Mesendoderm (in vitro differentiated cells): ENCODE data around the gene EXT2.

Source experiments
- DNase-seq: peaks from one replicate; pipeline ENCODE4 v3.0.0; 2013
- H2AK5ac ChIP-seq: 2 replicates; pipeline ENCODE4 v1.6.1; 2013; ENCODE audit warnings: low read length, inconsistent platforms
- H2BK120ac ChIP-seq: 2 replicates; pipeline ENCODE4 v1.6.1; 2013; ENCODE audit warnings: low read depth, mild to moderate bottlenecking, low read length, moderate library complexity, mixed read lengths
- H2BK15ac ChIP-seq: replicated peaks from 2 replicates; pipeline ENCODE4 v1.6.1; 2013; ENCODE audit warnings: low read depth, mild to moderate bottlenecking, moderate library complexity
- H2BK5ac ChIP-seq: 2 replicates; pipeline ENCODE4 v1.6.1; 2013; ENCODE audit warnings: low read length, inconsistent platforms
- H3K18ac ChIP-seq: 2 replicates; pipeline ENCODE4 v1.6.1; 2013; ENCODE audit warnings: mild to moderate bottlenecking, low read length, mixed read lengths
- H3K23ac ChIP-seq: one replicate; pipeline ENCODE4 v1.6.1; 2013; ENCODE audit warnings: low read length
- H3K27ac ChIP-seq: 2 replicates; pipeline ENCODE4 v1.5.1; 2013; ENCODE audit warnings: low read depth, mild to moderate bottlenecking, inconsistent platforms, low read length, moderate library complexity
- H3K27me3 ChIP-seq: 2 replicates; pipeline ENCODE4 v1.6.1; 2013; ENCODE audit warnings: low read length, control low read depth, mild to moderate bottlenecking, inconsistent platforms; ENCODE audit not compliant: insufficient read depth, poor library complexity
- H3K36me3 ChIP-seq: 2 replicates; pipeline ENCODE4 v1.6.1; 2013; ENCODE audit warnings: low read length, inconsistent platforms; ENCODE audit not compliant: control insufficient read depth, insufficient read depth
- H3K4ac ChIP-seq: one replicate; pipeline ENCODE4 v1.6.1; 2013; ENCODE audit warnings: low read depth, mild to moderate bottlenecking, low read length, moderate library complexity
- H3K4me1 ChIP-seq: 2 replicates; pipeline ENCODE4 v1.6.1; 2013; ENCODE audit warnings: low read depth, low read length, inconsistent platforms; ENCODE audit not compliant: control insufficient read depth
- H3K4me2 ChIP-seq: 2 replicates; pipeline ENCODE4 v1.6.1; 2013; ENCODE audit warnings: low read length
- H3K4me3 ChIP-seq: 2 replicates; pipeline ENCODE4 v1.5.1; 2013; ENCODE audit warnings: mild to moderate bottlenecking, low read length
- H3K56ac ChIP-seq: one replicate; pipeline ENCODE4 v1.6.1; 2013; ENCODE audit warnings: low read length
- H3K79me1 ChIP-seq: 2 replicates; pipeline ENCODE4 v1.6.1; 2013; ENCODE audit warnings: low read length, inconsistent platforms
- H3K79me2 ChIP-seq: 2 replicates; pipeline ENCODE4 v1.6.1; 2013; ENCODE audit warnings: mild to moderate bottlenecking, low read length; ENCODE audit not compliant: control insufficient read depth, insufficient read depth
- H3K9ac ChIP-seq: 2 replicates; pipeline ENCODE4 v1.6.1; 2013; ENCODE audit warnings: low read length, inconsistent platforms
- H4K5ac ChIP-seq: one replicate; pipeline ENCODE4 v1.6.1; 2013; ENCODE audit warnings: low read length
- H4K8ac ChIP-seq: one replicate; pipeline ENCODE4 v1.6.1; 2013; ENCODE audit warnings: low read depth, mild to moderate bottlenecking, control low read depth, low read length, moderate library complexity
- WGBS: extraction: QIAGEN DNeasy Blood & Tissue Kit; methylation state at CpG from one replicate; pipeline ENCODE4 v1.1.7; 2013; ENCODE audit warnings: low lambda C conversion rate, missing lambda C conversion rate; ENCODE audit not compliant: insufficient coverage; ENCODE audit errors: extremely low coverage; 5-methylcytosine and 5-hydroxymethylcytosine counted together

The EXT2 gene

DNA sequence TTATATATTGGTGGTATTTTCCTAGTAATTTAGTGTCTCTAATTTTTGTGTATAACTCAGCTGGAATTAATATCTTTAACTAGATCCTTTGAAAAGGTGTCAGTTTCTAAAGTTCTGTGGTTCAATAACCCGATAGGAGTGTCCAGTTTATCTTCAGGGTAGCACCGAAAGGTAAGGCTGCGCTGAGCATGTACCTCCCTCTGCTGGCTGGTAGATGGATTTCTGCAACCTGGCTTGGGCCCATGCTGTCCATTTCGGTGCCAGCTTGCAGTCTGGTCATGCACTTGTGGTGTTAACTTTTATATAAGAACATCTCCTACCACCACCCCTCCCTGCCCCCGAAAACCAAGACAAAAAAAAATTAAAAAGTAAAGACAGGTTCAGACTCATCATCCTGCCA, 24.7 kb downstream of the EXT2 start:
- Histone ChIP-seq H4K5ac (no peak overlapping the region), H2BK120ac (no peak overlapping the region), H3K18ac (no peak overlapping the region), H2AK5ac (no peak overlapping the region), H3K27ac (no peak overlapping the region), H4K8ac (no peak overlapping the region), H3K4me2 (no peak overlapping the region), H3K56ac (no peak overlapping the region), H3K79me1 (no peaks in the 10 kb centered on the region), H2BK5ac (no peak overlapping the region), H3K4me3 (no peak overlapping the region), H3K4ac (no peak overlapping the region), H3K79me2 (no peaks in the 10 kb centered on the region), H2BK15ac (no peak overlapping the region), H3K4me1 (no peaks in the 10 kb centered on the region), H3K23ac (no peak overlapping the region), H3K27me3 (no peaks in the 10 kb centered on the region), H3K36me3 (no peaks in the 10 kb centered on the region), H3K9ac (no peak overlapping the region)
- whole genome bisulfite sequencing, result no CpG with 5 or more reads among the region's 5 CpGs
- peak; percentile 21 for DNase-seq

DNA sequence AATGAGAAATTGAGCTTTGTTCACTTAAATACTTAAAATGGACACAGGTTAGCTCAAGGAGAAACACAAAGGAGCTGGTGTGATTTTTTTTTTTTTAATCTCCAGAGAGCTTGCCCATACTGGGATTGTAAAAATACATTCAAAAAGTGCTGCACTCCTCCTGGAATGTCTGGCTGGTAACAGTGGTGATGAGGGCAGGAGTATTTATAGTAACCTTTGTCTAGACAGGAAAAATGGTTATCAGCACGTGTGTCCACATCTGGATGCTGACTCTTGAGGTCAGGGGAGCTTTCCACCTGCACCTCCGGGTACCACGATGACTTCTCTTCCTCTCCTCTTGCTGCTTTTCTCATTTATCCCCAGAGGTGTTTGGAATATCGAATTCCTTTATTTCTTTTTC, 30.1 kb downstream of the EXT2 start:
- H3K27ac ChIP-seq, result no peak overlapping the region

DNA sequence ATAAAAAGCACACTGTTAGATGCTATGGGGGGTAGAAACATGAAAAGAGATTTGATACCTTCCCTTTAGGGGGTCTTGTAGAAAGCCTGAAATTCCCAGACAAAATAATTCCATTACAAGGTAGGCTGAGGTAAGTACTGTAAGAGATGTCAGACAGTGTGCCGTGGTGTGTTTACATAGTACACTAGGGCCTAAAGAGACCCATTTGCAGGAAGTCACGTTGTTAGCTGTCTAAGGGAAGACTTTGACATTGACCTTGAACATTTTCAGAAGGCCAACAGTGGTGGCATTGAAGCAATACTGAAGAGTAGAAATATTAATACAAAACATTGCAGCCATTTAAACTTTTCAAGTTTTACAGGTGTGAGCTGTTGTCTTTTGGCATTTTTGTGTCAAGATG, 30.8 kb downstream of the EXT2 start:
- H3K4ac ChIP-seq, result no peak overlapping the region
- no peak overlapping the region for H3K4me3 ChIP-seq
- no peak overlapping the region for H2BK15ac ChIP-seq
- H2BK120ac ChIP-seq, result no peak overlapping the region
- H3K18ac ChIP-seq, result no peak overlapping the region
- H3K56ac ChIP-seq, result no peak overlapping the region
- H3K27ac ChIP-seq, result no peak overlapping the region
- H4K8ac ChIP-seq, result no peak overlapping the region
- no peaks in the 10 kb centered on the region for H3K27me3 ChIP-seq
- WGBS, result no CpG with 5 or more reads among the region's 2 CpGs
- no peak for DNase-seq
- H3K36me3 ChIP-seq, result no peaks in the 10 kb centered on the region
- H3K23ac ChIP-seq, result no peak overlapping the region
- no peak overlapping the region for H2AK5ac ChIP-seq
- no peaks in the 10 kb centered on the region for H3K79me2 ChIP-seq
- H3K4me1 ChIP-seq, result no peaks in the 10 kb centered on the region
- no peak overlapping the region for H4K5ac ChIP-seq
- H2BK5ac ChIP-seq, result no peak overlapping the region
- H3K79me1 ChIP-seq, result no peaks in the 10 kb centered on the region
- no peak overlapping the region for H3K4me2 ChIP-seq
- no peak overlapping the region for H3K9ac ChIP-seq

More for the DNA sequence above, 30.1 kb downstream of the EXT2 start:
- H3K79me1 ChIP-seq, result no peaks in the 10 kb centered on the region
- no peaks in the 10 kb centered on the region for H3K79me2 ChIP-seq
- H3K27me3 ChIP-seq, result no peaks in the 10 kb centered on the region
- H3K36me3 ChIP-seq, result no peaks in the 10 kb centered on the region
- H3K18ac ChIP-seq, result no peak overlapping the region
- no CpG with 5 or more reads among the region's 4 CpGs for WGBS
- no peak overlapping the region for H2BK15ac ChIP-seq
- H3K56ac ChIP-seq, result no peak overlapping the region
- H3K4me2 ChIP-seq, result no peak overlapping the region
- H3K4me1 ChIP-seq, result no peaks in the 10 kb centered on the region
- no peak overlapping the region for H2AK5ac ChIP-seq
- no peak for DNase-seq
- no peak overlapping the region for H4K5ac ChIP-seq
- no peak overlapping the region for H3K4me3 ChIP-seq
- H3K23ac ChIP-seq, result no peak overlapping the region
- no peak overlapping the region for H2BK5ac ChIP-seq
- H3K9ac ChIP-seq, result no peak overlapping the region
- no peak overlapping the region for H3K4ac ChIP-seq
- H4K8ac ChIP-seq, result no peak overlapping the region
- no peak overlapping the region for H2BK120ac ChIP-seq

DNA sequence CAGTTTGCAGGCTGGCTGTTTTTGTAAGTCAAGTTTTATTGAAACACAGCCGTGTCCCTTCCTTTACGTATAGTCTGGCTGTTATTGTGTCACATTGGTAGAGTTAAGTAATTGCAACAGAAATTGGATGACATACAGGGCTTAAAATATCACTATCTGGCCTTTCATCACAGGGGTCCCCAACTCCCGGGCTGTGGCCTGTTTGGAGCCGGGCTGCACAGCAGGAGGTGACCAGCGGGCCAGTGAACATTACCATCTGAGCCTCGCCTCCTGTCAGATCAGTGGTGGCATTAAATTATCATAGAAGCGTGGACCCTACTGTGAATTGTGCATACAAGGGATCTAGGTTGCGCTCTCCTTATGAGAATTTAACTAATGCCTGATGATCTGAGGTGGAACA, 31.7 kb downstream of the EXT2 start:
- H3K23ac ChIP-seq, result no peak overlapping the region
- no peak overlapping the region for H3K4me2 ChIP-seq
- H3K36me3 ChIP-seq, result no peaks in the 10 kb centered on the region
- H3K79me2 ChIP-seq, result no peaks in the 10 kb centered on the region
- H4K8ac ChIP-seq, result no peak overlapping the region
- DNase-seq, result no peak
- no peak overlapping the region for H2BK15ac ChIP-seq
- H3K9ac ChIP-seq, result no peak overlapping the region
- no CpG with 5 or more reads among the region's 8 CpGs for WGBS
- no peak overlapping the region for H3K18ac ChIP-seq
- H3K27ac ChIP-seq, result no peak overlapping the region
- no peaks in the 10 kb centered on the region for H3K4me1 ChIP-seq
- no peak overlapping the region for H3K4me3 ChIP-seq
- H4K5ac ChIP-seq, result no peak overlapping the region
- H3K27me3 ChIP-seq, result no peaks in the 10 kb centered on the region
- no peak overlapping the region for H2BK5ac ChIP-seq
- no peak overlapping the region for H3K56ac ChIP-seq
- H3K4ac ChIP-seq, result no peak overlapping the region
- H2BK120ac ChIP-seq, result no peak overlapping the region
- H2AK5ac ChIP-seq, result no peak overlapping the region
- no peaks in the 10 kb centered on the region for H3K79me1 ChIP-seq

DNA sequence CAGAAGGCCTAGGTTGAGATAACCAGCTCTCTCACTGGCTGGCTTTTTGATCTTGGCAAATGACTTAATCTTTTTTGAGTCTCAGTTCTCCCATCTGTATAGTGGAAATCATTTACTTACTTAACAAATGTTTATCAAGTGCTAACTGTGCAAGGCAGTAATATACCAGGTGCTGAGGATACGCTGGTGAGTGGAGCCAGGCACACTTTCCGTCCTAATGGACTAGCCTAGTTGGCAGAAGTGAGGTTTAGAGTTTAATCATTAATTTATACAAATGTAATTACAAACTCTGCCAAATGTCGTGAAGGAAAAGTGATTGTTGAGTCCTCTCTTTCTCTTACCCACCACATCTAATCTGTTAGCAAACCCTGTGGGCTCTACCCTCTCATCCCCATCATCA, 33.3 kb downstream of the EXT2 start:
- Histone ChIP-seq H3K4me2 (no peak overlapping the region), H2BK15ac (no peak overlapping the region), H3K27me3 (no peaks in the 10 kb centered on the region), H3K79me2 (no peaks in the 10 kb centered on the region), H3K18ac (no peak overlapping the region), H2BK5ac (no peak overlapping the region), H4K8ac (no peak overlapping the region), H2AK5ac (no peak overlapping the region), H3K79me1 (no peaks in the 10 kb centered on the region), H3K36me3 (no peaks in the 10 kb centered on the region), H3K27ac (no peak overlapping the region), H3K23ac (no peak overlapping the region), H3K4me3 (no peak overlapping the region), H3K4ac (no peak overlapping the region), H2BK120ac (no peak overlapping the region), H3K9ac (no peak overlapping the region), H3K56ac (no peak overlapping the region), H4K5ac (no peak overlapping the region), H3K4me1 (no peaks in the 10 kb centered on the region)
- WGBS, result no CpG with 5 or more reads among the region's 3 CpGs
- DNase-seq, result no peak

DNA sequence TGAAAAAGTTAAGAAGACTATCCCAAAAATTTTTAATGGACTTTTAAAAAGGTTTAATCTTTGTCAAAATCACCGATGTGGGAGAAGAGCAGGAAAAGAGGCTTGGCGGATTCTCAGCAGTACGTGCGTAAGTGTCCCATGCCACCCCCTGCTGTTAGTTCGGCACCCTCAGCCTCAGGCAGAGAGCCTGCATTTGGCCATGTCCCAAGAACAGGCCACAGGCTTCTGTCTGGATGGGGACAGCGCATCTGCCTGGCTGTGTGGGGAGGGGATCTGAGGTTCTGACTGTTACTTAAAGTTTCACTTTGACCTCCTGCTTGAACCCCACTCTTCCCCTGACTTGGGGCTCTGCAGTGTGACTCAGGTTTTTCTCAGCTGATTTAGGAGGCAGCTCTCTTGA, 35.3 kb downstream of the EXT2 start:
- H2BK15ac ChIP-seq, result no peak overlapping the region
- no peak overlapping the region for H2BK5ac ChIP-seq
- no peaks in the 10 kb centered on the region for H3K79me2 ChIP-seq
- H4K5ac ChIP-seq, result no peak overlapping the region
- H3K27me3 ChIP-seq, result no peaks in the 10 kb centered on the region
- no peak overlapping the region for H3K9ac ChIP-seq
- no peak for DNase-seq
- WGBS, result no CpG with 5 or more reads among the region's 6 CpGs
- H2AK5ac ChIP-seq, result no peak overlapping the region
- no peak overlapping the region for H3K4me3 ChIP-seq
- no peak overlapping the region for H3K56ac ChIP-seq
- H3K36me3 ChIP-seq, result no peaks in the 10 kb centered on the region
- H3K18ac ChIP-seq, result no peak overlapping the region
- H2BK120ac ChIP-seq, result no peak overlapping the region
- no peak overlapping the region for H4K8ac ChIP-seq
- no peak overlapping the region for H3K4me2 ChIP-seq
- H3K23ac ChIP-seq, result no peak overlapping the region
- no peak overlapping the region for H3K27ac ChIP-seq
- no peaks in the 10 kb centered on the region for H3K79me1 ChIP-seq
- peaks cover 2% of the 10 kb centered on the region for H3K4me1 ChIP-seq
- no peak overlapping the region for H3K4ac ChIP-seq
